Measurements from ENCODE around the gene SSB. TPM values are rescaled to one million over a fixed set of nuclear protein-coding genes. Genes with fewer than 3 reads are reported as not detected.

The SSB gene
- total RNA-seq, 1 donor from 2014 or later, result 183 TPM

DNA sequence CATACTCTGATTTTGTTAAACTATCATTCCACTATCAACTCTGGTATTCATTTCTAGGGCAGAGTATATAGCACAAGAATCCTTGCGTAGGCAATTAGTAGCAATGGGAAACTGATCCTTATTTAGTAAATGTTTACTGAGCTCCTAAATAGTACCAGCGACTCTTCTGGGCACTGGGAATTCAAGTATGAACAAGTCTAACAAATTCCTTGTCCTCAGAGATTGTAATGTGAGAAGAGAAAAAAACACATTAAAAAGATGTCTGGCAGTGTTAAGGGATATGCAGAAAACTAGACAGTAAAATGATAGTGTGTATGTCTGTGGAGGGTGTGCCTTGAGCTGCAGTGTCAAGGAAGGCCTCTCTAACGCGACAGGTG is 25.3 kb downstream of the SSB start:
- H3K4me3 Mint-ChIP-seq, result peak overlapping the region; percentile 90

DNA sequence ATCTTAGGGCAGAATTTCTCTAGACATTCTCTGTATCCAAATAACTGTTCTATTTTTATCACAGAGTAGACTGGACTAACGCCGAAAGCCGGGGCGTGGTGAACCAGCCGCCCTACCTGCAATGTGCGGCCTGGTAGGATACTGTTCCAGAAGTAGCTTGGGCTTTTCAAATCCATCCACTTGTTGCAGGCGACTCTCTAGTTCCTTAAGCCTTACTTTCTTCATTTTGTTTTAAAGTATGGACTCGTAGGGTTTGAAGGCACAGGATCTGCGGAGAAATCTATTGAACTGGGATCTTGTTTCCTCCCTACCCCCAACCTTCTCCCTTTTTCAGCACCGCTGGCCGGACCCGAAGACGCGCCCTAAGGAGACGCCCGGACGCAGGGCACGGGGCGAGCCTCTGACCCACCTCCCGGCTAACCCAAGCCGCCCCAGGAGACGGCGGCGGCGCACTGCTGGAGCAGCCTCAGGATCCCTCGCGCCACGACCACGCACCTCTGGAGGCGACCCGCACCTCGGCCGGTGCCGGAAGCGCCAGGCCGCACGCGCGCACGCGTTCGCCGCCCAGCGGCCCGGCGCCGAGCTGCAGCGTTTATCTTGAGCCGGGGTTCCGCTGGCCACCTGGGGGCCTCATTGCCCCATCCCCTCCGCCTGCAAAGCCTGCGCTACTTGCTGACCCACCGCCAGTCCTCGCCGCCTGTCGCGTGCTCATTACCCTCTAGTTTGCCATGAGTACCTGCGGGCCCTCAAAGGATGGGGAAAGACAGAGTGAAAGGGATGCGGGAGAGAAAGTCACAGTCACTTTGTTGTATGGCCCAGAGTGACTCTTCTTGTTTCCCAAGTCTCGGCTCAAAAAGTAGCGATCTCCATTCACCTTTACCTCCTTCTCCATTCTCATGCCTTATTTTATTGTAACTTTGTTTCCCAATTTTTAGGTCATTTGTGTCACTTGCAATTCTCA is 26.0 kb downstream of the SSB start, which contains the start of gene METTL5:
Gene METTL5 (minus strand): TSS at position 533 of the 961 bp plus-strand sequence. CDS start 308 bp downstream, at position 225.
- Mint-ChIP-seq H3K9me3 (no peaks in the 10 kb centered on the region), H3K27ac (ENCODE audit: unreplicated experiment) (peak within 1 kb of the TSS; percentile 73), H3K36me3 (ENCODE audit: low read depth) (peaks cover 5% of the 10 kb centered on the region), H3K27me3 (ENCODE audit: low read depth) (no peaks in the 10 kb centered on the region), H3K4me1 (peaks cover 47% of the 10 kb centered on the region), H3K4me3 (peak within 1 kb of the TSS; percentile 90)
- peak; percentile 84 for DNase-seq (ENCODE audit: low read depth, low spot score)
- TF ChIP-seq, protein P1, sequence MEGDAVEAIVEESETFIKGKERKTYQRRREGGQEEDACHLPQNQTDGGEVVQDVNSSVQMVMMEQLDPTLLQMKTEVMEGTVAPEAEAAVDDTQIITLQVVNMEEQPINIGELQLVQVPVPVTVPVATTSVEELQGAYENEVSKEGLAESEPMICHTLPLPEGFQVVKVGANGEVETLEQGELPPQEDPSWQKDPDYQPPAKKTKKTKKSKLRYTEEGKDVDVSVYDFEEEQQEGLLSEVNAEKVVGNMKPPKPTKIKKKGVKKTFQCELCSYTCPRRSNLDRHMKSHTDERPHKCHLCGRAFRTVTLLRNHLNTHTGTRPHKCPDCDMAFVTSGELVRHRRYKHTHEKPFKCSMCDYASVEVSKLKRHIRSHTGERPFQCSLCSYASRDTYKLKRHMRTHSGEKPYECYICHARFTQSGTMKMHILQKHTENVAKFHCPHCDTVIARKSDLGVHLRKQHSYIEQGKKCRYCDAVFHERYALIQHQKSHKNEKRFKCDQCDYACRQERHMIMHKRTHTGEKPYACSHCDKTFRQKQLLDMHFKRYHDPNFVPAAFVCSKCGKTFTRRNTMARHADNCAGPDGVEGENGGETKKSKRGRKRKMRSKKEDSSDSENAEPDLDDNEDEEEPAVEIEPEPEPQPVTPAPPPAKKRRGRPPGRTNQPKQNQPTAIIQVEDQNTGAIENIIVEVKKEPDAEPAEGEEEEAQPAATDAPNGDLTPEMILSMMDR (conservative IDR thresholded peaks at IDR 0.05), result peak; percentile 95

More for the DNA sequence above, 25.3 kb downstream of the SSB start:
- peaks cover 5% of the 10 kb centered on the region for H3K36me3 Mint-ChIP-seq (ENCODE audit: low read depth)
- no peak for DNase-seq (ENCODE audit: low read depth, low spot score)
- H3K27me3 Mint-ChIP-seq (ENCODE audit: low read depth), result no peaks in the 10 kb centered on the region
- H3K4me1 Mint-ChIP-seq, result peaks cover 44% of the 10 kb centered on the region
- H3K27ac Mint-ChIP-seq (ENCODE audit: unreplicated experiment), result no peak overlapping the region
- H3K9me3 Mint-ChIP-seq, result no peaks in the 10 kb centered on the region
- TF ChIP-seq, protein P1 (conservative IDR thresholded peaks at IDR 0.05), result no peak

DNA sequence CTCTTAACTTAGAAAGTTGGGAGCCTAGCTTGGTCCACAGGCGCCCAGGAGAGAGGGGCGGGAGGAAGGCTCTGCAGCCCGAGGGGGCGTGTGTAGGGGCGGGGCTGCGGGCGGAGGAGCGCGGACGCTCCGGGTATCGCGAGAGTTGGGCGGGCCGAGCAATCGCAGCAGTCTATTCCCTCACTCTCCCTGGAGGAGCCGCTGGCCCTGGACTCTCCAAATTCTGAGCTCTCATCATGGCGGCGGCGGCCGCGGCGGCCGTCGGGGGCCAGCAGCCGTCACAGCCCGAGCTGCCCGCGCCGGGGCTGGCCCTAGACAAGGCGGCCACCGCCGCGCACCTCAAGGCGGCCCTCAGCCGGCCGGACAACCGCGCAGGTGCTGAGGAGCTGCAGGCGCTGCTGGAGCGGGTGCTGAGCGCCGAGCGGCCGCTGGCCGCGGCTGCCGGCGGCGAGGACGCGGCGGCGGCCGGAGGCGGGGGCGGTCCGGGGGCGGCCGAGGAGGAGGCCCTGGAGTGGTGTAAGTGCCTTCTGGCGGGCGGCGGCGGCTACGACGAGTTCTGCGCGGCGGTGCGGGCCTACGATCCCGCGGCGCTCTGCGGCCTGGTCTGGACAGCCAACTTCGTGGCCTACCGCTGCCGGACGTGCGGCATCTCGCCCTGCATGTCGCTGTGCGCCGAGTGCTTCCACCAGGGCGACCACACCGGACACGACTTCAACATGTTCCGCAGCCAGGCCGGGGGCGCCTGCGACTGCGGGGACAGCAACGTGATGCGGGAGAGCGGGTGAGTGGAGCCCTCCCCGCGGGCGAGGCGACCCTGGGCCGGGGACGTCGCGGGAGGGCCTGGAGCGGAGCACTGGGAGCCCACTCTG is 28.8 kb downstream of the SSB start, which contains the start of gene UBR3:
Gene UBR3 (plus strand): TSS at position 183 of the 869 bp plus-strand sequence. CDS start 54 bp downstream, at position 237.
- TF ChIP-seq, protein P1 (conservative IDR thresholded peaks at IDR 0.05), result peak; percentile 12
- peak within 1 kb of the TSS; percentile 95 for H3K27ac Mint-ChIP-seq (ENCODE audit: unreplicated experiment)
- H3K27me3 Mint-ChIP-seq (ENCODE audit: low read depth), result no peaks in the 10 kb centered on the region

DNA sequence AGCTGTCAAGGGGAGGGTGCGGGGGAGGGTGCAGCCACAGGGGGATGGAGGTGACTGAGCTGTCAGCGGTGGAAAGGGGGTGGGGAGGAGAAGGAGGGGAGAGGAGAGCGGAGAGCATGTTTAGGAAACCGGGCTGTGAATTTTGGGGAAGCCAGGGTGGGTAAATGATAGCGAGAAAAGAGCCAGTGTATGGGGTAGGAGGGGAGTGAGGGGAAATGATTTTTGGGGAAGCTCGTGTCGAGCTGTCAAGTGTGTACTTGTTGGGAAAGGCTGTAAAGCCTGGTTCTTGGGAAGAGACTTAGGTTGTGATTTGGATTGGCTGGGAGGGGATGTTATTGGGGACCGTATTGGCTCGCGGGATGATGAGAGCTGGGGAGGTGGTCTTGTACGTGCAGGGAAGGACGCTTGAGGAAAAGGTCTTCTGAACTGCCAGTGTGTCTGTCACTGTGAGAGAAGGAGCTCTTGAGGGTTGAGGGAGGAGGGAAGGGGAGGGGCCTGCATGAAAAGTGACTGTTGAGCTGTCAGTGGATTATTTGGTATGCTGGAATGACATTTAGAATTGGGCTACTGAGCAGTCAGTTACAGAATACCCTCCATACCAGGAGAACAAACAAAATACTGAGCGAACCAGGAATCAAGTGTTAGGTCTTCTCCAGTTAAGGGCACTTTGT is 29.6 kb downstream of the SSB start:
- Mint-ChIP-seq H3K4me3 (peak overlapping the region; percentile 100), H3K4me1 (peaks cover 40% of the 10 kb centered on the region), H3K9me3 (no peaks in the 10 kb centered on the region), H3K36me3 (ENCODE audit: low read depth) (peaks cover 3% of the 10 kb centered on the region), H3K27ac (ENCODE audit: unreplicated experiment) (peak overlapping the region; percentile 95), H3K27me3 (ENCODE audit: low read depth) (no peaks in the 10 kb centered on the region)
- TF ChIP-seq, protein P1 (conservative IDR thresholded peaks at IDR 0.05), result no peak
- peak; percentile 14 for DNase-seq (ENCODE audit: low read depth, low spot score)

More for the DNA sequence above, 28.8 kb downstream of the SSB start, which contains the start of gene UBR3:
- H3K4me3 Mint-ChIP-seq, result peak within 1 kb of the TSS; percentile 100
- peaks cover 3% of the 10 kb centered on the region for H3K36me3 Mint-ChIP-seq (ENCODE audit: low read depth)
- H3K9me3 Mint-ChIP-seq, result no peaks in the 10 kb centered on the region
- H3K4me1 Mint-ChIP-seq, result peaks cover 45% of the 10 kb centered on the region
- peak; percentile 91 for DNase-seq (ENCODE audit: low read depth, low spot score)

DNA sequence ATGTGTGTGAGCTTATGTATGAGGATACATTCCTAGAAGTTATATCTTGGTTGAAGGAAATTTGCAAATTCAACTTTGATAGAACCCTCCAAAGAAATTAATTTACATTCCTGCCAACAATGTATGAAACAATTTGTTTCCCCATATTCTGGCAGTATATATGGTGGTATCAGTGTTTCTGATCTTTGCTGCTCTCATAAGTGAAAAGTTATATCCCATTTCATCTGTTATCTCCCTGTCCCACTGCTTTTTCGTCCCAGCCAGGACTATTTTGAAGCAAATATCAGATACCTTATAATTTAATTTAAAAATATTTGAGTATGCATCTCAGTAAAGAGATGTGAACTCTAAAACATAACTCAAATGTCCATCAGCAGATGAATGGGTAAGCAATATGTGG is 35.7 kb downstream of the SSB start:
- Mint-ChIP-seq H3K9me3 (no peaks in the 10 kb centered on the region), H3K4me3 (no peak overlapping the region), H3K36me3 (ENCODE audit: low read depth) (peaks cover 3% of the 10 kb centered on the region), H3K4me1 (peaks cover 16% of the 10 kb centered on the region), H3K27ac (ENCODE audit: unreplicated experiment) (no peak overlapping the region), H3K27me3 (ENCODE audit: low read depth) (no peaks in the 10 kb centered on the region)
- TF ChIP-seq, protein P1 (conservative IDR thresholded peaks at IDR 0.05), result no peak
- no peak for DNase-seq (ENCODE audit: low read depth, low spot score)

Data from neural crest cell (in vitro differentiated cells).